HAP-1 (cell line): ENCODE data around the gene ZNF30.
"Not testable (repeated sequence)": the region's sequence is repeated elsewhere in the genome, so short reads cannot be mapped to it uniquely, and the experiment has no call there.

Experiments
- DNase-seq, 2 experiments: peaks; one replicate each; pipeline ENCODE4 v3.0.0-alpha.2; 2016 to 2020; ENCODE audit warnings: low spot score in 2 of 2
- H3K27me3 ChIP-seq: fragments of 250-450 bp; sonication (Bioruptor Pico); 2 replicates; pipeline ENCODE4 v1.5.1; 2020; ENCODE audit warnings: low read depth, mild to moderate bottlenecking, moderate library complexity
- H3K36me3 ChIP-seq: fragments of 250-450 bp; sonication (Bioruptor Pico); replicated peaks from 2 replicates; pipeline ENCODE4 v1.5.1; 2020; ENCODE audit warnings: mild to moderate bottlenecking
- H3K4me1 ChIP-seq: fragments of 250-450 bp; sonication (Bioruptor Pico); 2 replicates; pipeline ENCODE4 v1.5.1; 2020; ENCODE audit warnings: mild to moderate bottlenecking
- H3K4me3 ChIP-seq: fragments of 250-450 bp; sonication (Bioruptor Pico); 2 replicates; pipeline ENCODE4 v1.5.1; 2020; ENCODE audit warnings: mild to moderate bottlenecking, moderate library complexity
- H3K9me3 ChIP-seq: fragments of 250-450 bp; sonication (Bioruptor Pico); 2 replicates; pipeline ENCODE4 v1.5.1; 2020; ENCODE audit warnings: mild to moderate bottlenecking, moderate library complexity
- in situ Hi-C: fragments of 300-500 bp; cut with MboI; formaldehyde crosslinking; loops from 3 replicates; pipeline ENCODE4 v1.14.3; 2020; ENCODE audit warnings: low sequenced_read_pairs, inconsistent platforms, mixed read lengths

Gene ZNF30

DNA sequence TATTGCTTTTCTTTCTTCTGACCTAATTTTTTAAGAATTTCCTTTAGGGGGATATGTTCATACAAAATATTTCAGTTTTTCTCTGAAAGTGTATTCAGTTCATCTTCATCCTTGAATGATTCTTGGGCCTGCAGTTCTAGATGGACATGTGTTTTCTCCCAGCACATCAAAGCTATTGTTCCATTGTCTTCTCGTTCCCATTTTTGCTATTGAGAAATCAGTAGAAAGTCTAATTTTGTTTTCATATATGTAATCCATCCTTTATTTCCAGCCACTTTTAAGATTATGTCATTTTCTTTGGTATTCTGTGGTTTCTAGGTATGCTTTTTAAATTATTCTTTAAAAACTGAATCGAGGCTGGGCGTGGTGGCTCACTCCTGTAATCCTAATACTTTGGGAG is 57.6 kb downstream of the ZNF30 start:
- no peaks in the 10 kb centered on the region for H3K4me1 ChIP-seq
- H3K36me3 ChIP-seq = no peaks in the 10 kb centered on the region
- DNase-seq = no peak
- H3K4me3 ChIP-seq = no peak overlapping the region
- in situ Hi-C loops = no loop called here
- no peaks in the 10 kb centered on the region for H3K9me3 ChIP-seq
- no peaks in the 10 kb centered on the region for H3K27me3 ChIP-seq

DNA sequence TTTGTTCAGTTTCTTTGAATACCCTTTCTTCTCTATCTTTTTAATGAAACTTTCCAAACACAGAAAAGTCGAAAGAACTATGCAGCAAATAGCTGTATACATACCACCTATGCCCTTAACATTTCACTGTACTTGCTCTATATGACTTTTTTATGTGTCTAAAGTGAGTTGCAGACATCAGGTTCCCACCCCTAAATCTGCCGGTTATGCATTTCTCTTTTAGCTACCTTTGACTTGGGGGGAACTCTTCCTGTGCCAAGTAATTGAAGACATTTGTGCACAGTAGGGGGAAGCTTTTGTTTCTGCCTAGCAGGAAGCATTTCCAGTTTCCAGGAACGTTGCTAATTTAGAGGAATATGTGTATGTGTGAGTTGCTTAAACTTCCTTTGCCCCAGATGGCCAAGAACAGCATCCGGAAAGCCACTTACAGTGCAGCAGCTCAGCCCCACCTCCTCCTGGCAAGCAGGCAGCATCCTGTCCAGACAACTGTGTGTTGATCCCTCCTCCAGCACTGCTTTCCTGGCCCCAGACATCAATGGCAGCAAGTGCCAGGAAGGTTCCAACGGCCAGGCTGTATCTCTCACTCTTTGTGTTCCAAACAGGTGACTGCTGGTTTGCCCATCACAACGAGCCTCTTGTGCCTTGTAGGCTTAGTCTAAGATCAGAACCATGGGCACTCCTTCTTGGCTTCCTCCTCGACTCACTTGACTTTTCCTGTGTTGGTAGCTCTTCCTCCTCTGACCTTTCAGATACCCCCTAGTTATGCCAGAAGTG is 58.7 kb downstream of the ZNF30 start:
- DNase-seq = no peak
- no peaks in the 10 kb centered on the region for H3K9me3 ChIP-seq
- H3K4me1 ChIP-seq = no peaks in the 10 kb centered on the region
- H3K4me3 ChIP-seq = no peak overlapping the region
- in situ Hi-C loops = no loop called here
- no peaks in the 10 kb centered on the region for H3K36me3 ChIP-seq
- H3K27me3 ChIP-seq = 0 out of 2 replicates have a peak, but pooled peaks cover 2% of the 10 kb centered on the region

DNA sequence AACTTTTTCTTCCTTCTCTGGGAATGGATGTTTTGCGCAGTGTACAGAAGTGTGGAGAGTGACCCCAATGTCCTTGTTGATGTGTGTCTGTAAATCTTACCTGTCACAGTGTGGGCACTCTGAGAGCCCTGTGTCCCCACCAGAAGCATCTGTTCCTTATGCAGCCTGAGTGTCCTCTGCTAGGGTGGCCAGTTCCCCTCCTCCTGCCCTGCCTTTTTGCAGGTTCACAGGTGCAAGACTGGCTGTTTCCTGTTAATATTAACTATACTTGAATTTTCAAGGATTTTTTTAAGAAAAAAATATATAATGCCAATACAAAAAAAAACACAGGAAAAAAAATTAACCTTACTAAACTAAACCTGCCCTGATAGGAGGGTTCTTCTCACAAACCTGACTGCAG is 61.4 kb downstream of the ZNF30 start:
- Histone ChIP-seq H3K4me1 (no peaks in the 10 kb centered on the region), H3K4me3 (no peak overlapping the region), H3K9me3 (no peaks in the 10 kb centered on the region), H3K36me3 (no peaks in the 10 kb centered on the region), H3K27me3 (0 out of 2 replicates have a peak, but pooled peaks cover 2% of the 10 kb centered on the region)
- in situ Hi-C loops = no loop called here
- no peak for DNase-seq

DNA sequence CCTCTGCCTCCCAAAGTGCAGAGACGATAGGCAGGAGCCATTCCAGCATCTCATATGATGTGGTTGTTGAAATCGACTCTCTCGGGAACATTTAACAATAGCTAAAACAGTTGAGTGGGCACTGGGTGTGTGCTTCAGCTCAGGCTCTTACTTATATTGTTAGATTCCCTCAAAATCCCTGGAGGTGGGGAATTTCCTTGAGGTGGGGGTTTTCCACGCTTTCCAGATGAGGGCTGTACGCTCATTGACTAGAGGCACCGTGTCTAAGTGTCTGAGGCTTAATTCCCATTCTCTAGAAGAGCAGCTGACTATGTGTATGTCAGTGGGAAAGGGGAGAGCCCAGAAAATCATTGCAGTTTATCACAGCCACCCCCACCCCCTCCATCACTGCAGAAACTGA is 62.6 kb downstream of the ZNF30 start:
- Histone ChIP-seq H3K4me3 (no peak overlapping the region), H3K9me3 (no peaks in the 10 kb centered on the region), H3K27me3 (0 out of 2 replicates have a peak, but pooled peaks cover 2% of the 10 kb centered on the region), H3K4me1 (no peaks in the 10 kb centered on the region), H3K36me3 (no peaks in the 10 kb centered on the region)
- in situ Hi-C loops = no loop called here
- no peak for DNase-seq

DNA sequence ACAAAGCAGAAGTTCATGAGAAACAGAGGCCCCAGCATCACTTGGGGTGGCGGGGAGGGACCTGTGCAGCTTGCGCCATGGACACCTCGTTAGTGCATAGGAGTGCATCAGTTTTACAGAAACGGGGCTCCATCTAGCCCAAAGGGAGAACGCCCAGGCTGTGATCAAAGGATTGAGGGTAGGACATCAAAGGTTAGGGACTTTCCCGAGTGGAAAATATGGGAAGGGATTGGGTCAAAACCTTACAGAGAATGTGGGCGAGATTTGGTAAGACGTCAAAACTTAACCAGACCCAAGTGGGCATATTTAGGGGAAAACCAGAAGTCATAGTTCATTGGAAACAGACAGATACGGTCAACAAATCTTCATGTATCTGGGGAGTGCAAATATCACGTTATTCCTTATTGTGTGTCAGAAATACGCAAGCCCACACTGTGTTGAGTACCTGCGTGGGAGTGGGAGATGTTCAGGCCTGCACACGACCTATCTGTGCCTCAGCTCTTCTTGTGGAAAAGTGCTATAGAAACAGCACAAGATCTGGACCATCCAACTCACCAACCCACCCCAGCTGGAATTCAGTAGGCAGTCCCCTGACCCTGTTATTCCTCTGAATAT is 64.0 kb downstream of the ZNF30 start:
- Histone ChIP-seq H3K4me3 (no peak overlapping the region), H3K4me1 (no peaks in the 10 kb centered on the region), H3K36me3 (no peaks in the 10 kb centered on the region), H3K9me3 (no peaks in the 10 kb centered on the region), H3K27me3 (0 out of 2 replicates have a peak, but pooled peaks cover 2% of the 10 kb centered on the region)
- DNase-seq = no peak
- in situ Hi-C loops = no loop called here

DNA sequence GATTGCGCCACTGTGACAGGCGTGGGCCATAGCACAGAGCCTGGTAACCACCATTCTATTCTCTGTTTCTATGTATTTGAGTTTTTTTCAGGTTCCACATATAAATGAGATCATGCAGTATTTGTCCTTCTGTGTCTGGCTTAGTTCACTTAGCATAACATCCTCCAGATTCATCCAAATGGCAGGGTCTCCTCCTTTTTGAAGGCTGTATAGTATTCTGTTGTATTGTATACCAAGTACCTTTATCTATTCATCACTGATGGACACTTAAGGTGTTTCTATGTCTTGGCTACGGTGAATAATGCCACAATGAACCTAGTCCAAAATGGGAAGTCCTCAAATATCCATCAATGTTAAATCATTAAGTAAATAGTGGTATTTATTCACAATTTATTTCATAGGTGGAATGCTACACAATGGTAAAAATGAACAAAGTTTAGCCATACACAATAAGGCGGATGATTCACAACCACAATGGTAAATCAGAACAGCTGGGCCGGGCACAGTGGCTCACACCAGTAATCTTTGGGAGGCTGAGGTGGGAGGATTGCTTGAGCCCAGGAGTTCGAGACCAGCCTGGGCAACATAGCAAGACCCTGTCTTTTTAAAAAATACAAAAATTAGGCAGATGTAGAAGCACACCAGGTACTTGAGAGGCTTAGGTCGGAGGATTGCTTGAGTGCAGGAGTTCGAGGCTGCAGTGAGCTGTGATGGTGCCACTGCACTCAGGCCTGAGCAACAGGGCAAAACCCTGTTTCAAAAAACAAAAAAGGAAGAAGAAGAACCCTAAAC is 65.0 kb downstream of the ZNF30 start:
- DNase-seq = no peak
- H3K36me3 ChIP-seq = no peaks in the 10 kb centered on the region
- in situ Hi-C loops = no loop called here
- H3K4me3 ChIP-seq = no peak overlapping the region
- 0 out of 2 replicates have a peak, but pooled peaks cover 2% of the 10 kb centered on the region for H3K27me3 ChIP-seq
- H3K4me1 ChIP-seq = no peaks in the 10 kb centered on the region
- no peaks in the 10 kb centered on the region for H3K9me3 ChIP-seq

DNA sequence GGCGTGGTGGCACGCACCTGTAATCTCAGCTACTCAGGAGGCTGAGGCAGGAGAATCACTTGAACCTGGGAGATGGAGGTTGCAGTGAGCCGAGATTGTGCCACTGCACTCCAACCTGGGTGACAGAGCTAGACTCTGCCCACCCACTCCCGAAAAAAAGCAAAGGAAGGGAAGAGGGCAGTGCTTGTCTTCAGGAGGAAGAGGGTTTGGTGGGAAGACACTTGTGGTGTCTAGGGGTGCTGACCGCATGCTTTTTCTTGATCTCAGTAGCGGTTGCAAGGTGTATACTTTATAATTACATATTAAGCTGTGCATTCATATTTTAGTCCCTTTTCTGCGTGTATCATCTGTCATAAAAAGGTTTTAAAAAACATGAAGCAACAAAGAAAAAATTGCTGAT is 65.9 kb downstream of the ZNF30 start:
- in situ Hi-C loops, H3K4me1 ChIP-seq, H3K36me3 ChIP-seq, H3K27me3 ChIP-seq, H3K4me3 ChIP-seq, DNase-seq, H3K9me3 ChIP-seq: not testable (repeated sequence)

DNA sequence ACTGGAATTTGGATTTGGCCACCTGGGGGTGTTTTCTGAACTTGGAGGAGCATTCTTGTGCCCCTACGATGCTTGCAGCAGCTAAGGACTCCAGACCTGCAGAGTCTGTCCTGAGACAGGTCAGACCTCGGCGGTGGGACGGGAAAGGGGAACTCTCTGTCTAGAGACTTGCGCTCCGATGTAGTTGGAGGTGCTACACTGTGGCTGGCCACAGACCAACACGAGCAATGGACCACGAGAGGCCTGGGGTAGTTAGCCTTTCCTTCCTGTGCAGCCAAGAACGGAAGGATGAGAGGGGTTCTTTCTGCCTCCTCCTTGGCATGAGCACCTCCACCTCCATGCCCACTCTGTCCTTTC is 67.6 kb downstream of the ZNF30 start:
- Histone ChIP-seq H3K4me1 (0 out of 2 replicates have a peak, but pooled peaks cover 3% of the 10 kb centered on the region), H3K27me3 (0 out of 2 replicates have a peak, but pooled peaks cover 2% of the 10 kb centered on the region), H3K4me3 (no peak overlapping the region), H3K9me3 (no peaks in the 10 kb centered on the region), H3K36me3 (no peaks in the 10 kb centered on the region)
- no peak for DNase-seq
- in situ Hi-C loops = no loop called here
